ENCODE results near the gene CCDC178. TPM values are rescaled to one million over a fixed set of nuclear protein-coding genes. Genes with fewer than 3 reads are reported as not detected.

CCDC178 gene
- total and polyA plus RNA-seq, 2 of the 4 experiments (the other 2 are of a cell fraction) = not detected

GRCh38 chr18:33128581-33128980 lies 311.9 kb downstream of the CCDC178 start:
- DNase-seq (no peak), ATAC-seq (ENCODE audit: low read depth) (no peak)
- Histone ChIP-seq H3K9me3 (ENCODE audit: control insufficient read depth, insufficient read depth, low read length) (no peaks in the 10 kb centered on the region), H2AK9ac (replicated peaks; ENCODE audit: low read depth, low read length, poor library complexity) (no peak overlapping the region), H3K9ac (ENCODE audit: low read depth, low read length) (no peak overlapping the region), H3K4me1 (ENCODE audit: control insufficient read depth, insufficient read depth, low read length) (no peaks in the 10 kb centered on the region), H3K56ac (ENCODE audit: extremely low read depth, insufficient read depth, low read length) (no peak overlapping the region), H2BK5ac (ENCODE audit: low read depth, low read length, poor library complexity, severe bottlenecking) (no peak overlapping the region), H3K4ac (ENCODE audit: low read depth, low read length) (no peak overlapping the region), H2BK15ac (ENCODE audit: low read depth, low read length) (no peak overlapping the region), H3K27me3 (ENCODE audit: control insufficient read depth, insufficient read depth, low read length) (no peaks in the 10 kb centered on the region), H4K5ac (ENCODE audit: low read depth, low read length) (no peak overlapping the region), H4K8ac (ENCODE audit: low read depth in 2 of 2, low read length in 2 of 2) (no peak overlapping the region), H3K23ac (ENCODE audit: low read depth, low read length) (no peak overlapping the region), H3K27ac (ENCODE audit: insufficient read depth, low read length) (no peak overlapping the region), H3K18ac (ENCODE audit: low read depth, low read length) (no peak overlapping the region), H4K91ac (ENCODE audit: insufficient read depth, low read depth, low read length) (no peak overlapping the region), H3K14ac (replicated peaks; ENCODE audit: low read depth, low read length) (no peak overlapping the region), H2BK20ac (ENCODE audit: low read depth, low read length) (no peak overlapping the region), H3K36me3 (ENCODE audit: control insufficient read depth, insufficient read depth, low read length) (no peaks in the 10 kb centered on the region), H4K20me1 (ENCODE audit: insufficient read depth, low read length) (no peaks in the 10 kb centered on the region), H3K4me3 (ENCODE audit: insufficient read depth, low read depth, low read length) (no peak overlapping the region), H3K79me1 (ENCODE audit: low read depth in 1 of 2, low read length in 2 of 2) (no peaks in the 10 kb centered on the region), H3K4me2 (ENCODE audit: low read depth, low read length) (no peak overlapping the region), H3K9me1 (ENCODE audit: insufficient read depth, low read length) (no peaks in the 10 kb centered on the region), H2AFZ (replicated peaks; ENCODE audit: low read length, poor library complexity) (no peak overlapping the region), H2BK120ac (ENCODE audit: low read depth, low read length) (no peak overlapping the region), H2AK5ac (ENCODE audit: low read depth, low read length) (no peak overlapping the region)
- CTCF ChIA-PET = no interaction called here
- no CpG with 5 or more reads among the region's 4 CpGs for WGBS, 2 experiments (ENCODE audit: extremely low coverage in 2 of 2, insufficient read length in 1 of 2)
- in situ Hi-C loops (cut with MboI; ENCODE audit: low sequenced_read_pairs) = no loop called here
- intact Hi-C loops (cut with micrococcal nuclease) = no loop called here
- POLR2A ChIA-PET (ENCODE audit: unreplicated experiment) = no interaction called here
- no TSS peak for BruUV-seq (replicated peaks)
- dilution Hi-C loops (cut with HindIII; ENCODE audit: low sequenced_read_pairs, unreplicated experiment) = no loop called here
- TF ChIP-seq ELK1 (IDR thresholded peaks at IDR 0.05; ENCODE audit: borderline replicate concordance, low read depth, low read length) = no peak
